Effector memory CD8-positive, alpha-beta T cell (primary cell): Measurements from ENCODE around the gene PIGX.

Experiments
- ATAC-seq: fragments of 150-1000 bp; cut with Tn5 transposase; replicated peaks from 2 replicates; pipeline ENCODE4 v1.10.0; 2021; ENCODE audit warnings: mild to moderate bottlenecking, moderate library complexity
- DNase-seq, 3 experiments: peaks; one replicate each; pipeline ENCODE4 v3.0.0; 2021
- H3K27ac Mint-ChIP-seq, 2 donors: one replicate each; pipeline ENCODE4 v1.8.0; 2022; ENCODE audit warnings: mild to moderate bottlenecking in 2 of 2, mixed read lengths in 2 of 2, moderate library complexity in 2 of 2
- H3K27me3 Mint-ChIP-seq, 2 donors: one replicate each; pipeline ENCODE4 v1.8.0; 2022; ENCODE audit warnings: mixed read lengths in 2 of 2
- H3K36me3 Mint-ChIP-seq: one replicate; pipeline ENCODE4 v1.8.0; 2022; ENCODE audit warnings: mild to moderate bottlenecking, moderate library complexity, mixed read lengths; ENCODE audit not compliant: insufficient read depth
- H3K4me1 Mint-ChIP-seq, 2 donors: one replicate each; pipeline ENCODE4 v1.8.0; 2022; ENCODE audit warnings: low read depth in 2 of 2, mixed read lengths in 2 of 2
- H3K4me3 Mint-ChIP-seq, 2 donors: one replicate each; pipeline ENCODE4 v1.8.0; 2022; ENCODE audit warnings: mild to moderate bottlenecking in 2 of 2, mixed read lengths in 2 of 2, moderate library complexity in 2 of 2
- H3K9me3 Mint-ChIP-seq, 2 donors: one replicate each; pipeline ENCODE4 v1.8.0; 2022; ENCODE audit warnings: mixed read lengths in 2 of 2
- total RNA-seq, 9 experiments: gene quantifications; one replicate each; lab custom pipeline; 2026; lab: John Stamatoyannopoulos, UW

Gene PIGX
- 14.1 to 51.9 (median 36.8) reads per million in 9 experiments for total RNA-seq

- DNase-seq = peak; percentile 91
- peak within 1 kb of the TSS; percentile 97 to 99 for H3K27ac Mint-ChIP-seq
- no peaks in the 10 kb centered on the region for H3K9me3 Mint-ChIP-seq
- H3K36me3 Mint-ChIP-seq = peaks cover 27% of the 10 kb centered on the region
- H3K4me3 Mint-ChIP-seq = peak within 1 kb of the TSS; percentile 85 to 91
- peak; percentile 84 for ATAC-seq
- H3K4me1 Mint-ChIP-seq = peaks cover 14% of the 10 kb centered on the region in 2 donors
- no peaks in the 10 kb centered on the region for H3K27me3 Mint-ChIP-seq
Measured at GRCh38 chr3:196711838-196712513, at the start of gene PIGX, which contains the start of gene CEP19. PIGX (plus strand) TSS chr3:196712377. CEP19 (minus strand) TSS chr3:196712250; CDS start chr3:196708657, 3,593 bp downstream.

GRCh38 chr3:196662711-196663571 lies 49.2 kb upstream of the PIGX start:
- H3K4me3 Mint-ChIP-seq = no peak overlapping the region
- H3K36me3 Mint-ChIP-seq = peaks cover 28% of the 10 kb centered on the region
- H3K27ac Mint-ChIP-seq = peak overlapping the region in 1 of 2 donors; percentile 2
- peaks cover 0 to 3% of the 10 kb centered on the region in 2 donors for H3K4me1 Mint-ChIP-seq
- no peaks in the 10 kb centered on the region for H3K9me3 Mint-ChIP-seq
- no peak for ATAC-seq
- no peak for DNase-seq
- no peaks in the 10 kb centered on the region for H3K27me3 Mint-ChIP-seq

GRCh38 chr3:196666001-196666867 lies 45.9 kb upstream of the PIGX start:
- Mint-ChIP-seq H3K27me3 (no peaks in the 10 kb centered on the region), H3K4me3 (no peak overlapping the region), H3K9me3 (no peaks in the 10 kb centered on the region), H3K4me1 (peaks cover 4 to 9% of the 10 kb centered on the region in 2 donors), H3K27ac (peak overlapping the region in 1 of 2 donors; percentile 54), H3K36me3 (peaks cover 11% of the 10 kb centered on the region)
- ATAC-seq = no peak
- no peak for DNase-seq

- Mint-ChIP-seq H3K36me3 (peaks cover 4% of the 10 kb centered on the region), H3K4me3 (no peak overlapping the region), H3K4me1 (peaks cover 4 to 10% of the 10 kb centered on the region in 2 donors), H3K27ac (no peak overlapping the region), H3K9me3 (no peaks in the 10 kb centered on the region), H3K27me3 (no peaks in the 10 kb centered on the region)
- ATAC-seq = no peak
- no peak for DNase-seq
Measured at GRCh38 chr3:196667056-196667825, 44.9 kb upstream of the PIGX start.

- Mint-ChIP-seq H3K4me3 (peak overlapping the region in 1 of 2 donors; percentile 4), H3K27me3 (no peaks in the 10 kb centered on the region), H3K27ac (peak overlapping the region in 1 of 2 donors; percentile 2), H3K9me3 (no peaks in the 10 kb centered on the region), H3K36me3 (no peaks in the 10 kb centered on the region), H3K4me1 (peaks cover 4 to 10% of the 10 kb centered on the region in 2 donors)
- DNase-seq (no peak), ATAC-seq (no peak)
Measured at GRCh38 chr3:196670339-196670738, 41.8 kb upstream of the PIGX start.

GRCh38 chr3:196673632-196674031 lies 38.5 kb upstream of the PIGX start:
- no peak overlapping the region for H3K4me3 Mint-ChIP-seq

GRCh38 chr3:196677353-196677752 lies 34.8 kb upstream of the PIGX start:
- no peak for ATAC-seq
- no peaks in the 10 kb centered on the region for H3K36me3 Mint-ChIP-seq
- no peak for DNase-seq
- H3K27ac Mint-ChIP-seq = no peak overlapping the region
- H3K9me3 Mint-ChIP-seq = no peaks in the 10 kb centered on the region
- H3K4me3 Mint-ChIP-seq = no peak overlapping the region
- no peaks in the 10 kb centered on the region for H3K27me3 Mint-ChIP-seq
- H3K4me1 Mint-ChIP-seq = no peaks in the 10 kb centered on the region

More at GRCh38 chr3:196673632-196674031, 38.5 kb upstream of the PIGX start:
- DNase-seq (no peak), ATAC-seq (no peak)
- H3K4me1 Mint-ChIP-seq = peaks cover 4 to 8% of the 10 kb centered on the region in 2 donors
- no peak overlapping the region for H3K27ac Mint-ChIP-seq
- no peaks in the 10 kb centered on the region for H3K9me3 Mint-ChIP-seq
- H3K27me3 Mint-ChIP-seq = no peaks in the 10 kb centered on the region
- H3K36me3 Mint-ChIP-seq = no peaks in the 10 kb centered on the region

- no peak overlapping the region for H3K27ac Mint-ChIP-seq
Measured at GRCh38 chr3:196677931-196678330, 34.2 kb upstream of the PIGX start.

GRCh38 chr3:196684548-196685407 lies 27.4 kb upstream of the PIGX start:
- H3K4me3 Mint-ChIP-seq = peak overlapping the region; percentile 37 to 49
- H3K9me3 Mint-ChIP-seq = no peaks in the 10 kb centered on the region
- peak; percentile 62 to 75 (median 64) for DNase-seq
- peak; percentile 93 for ATAC-seq
- H3K27me3 Mint-ChIP-seq = no peaks in the 10 kb centered on the region
- H3K36me3 Mint-ChIP-seq = no peaks in the 10 kb centered on the region
- H3K27ac Mint-ChIP-seq = peak overlapping the region; percentile 60 to 81
- peaks cover 12% of the 10 kb centered on the region in 2 donors for H3K4me1 Mint-ChIP-seq

More at GRCh38 chr3:196677931-196678330, 34.2 kb upstream of the PIGX start:
- DNase-seq = no peak
- no peaks in the 10 kb centered on the region for H3K4me1 Mint-ChIP-seq
- H3K27me3 Mint-ChIP-seq = no peaks in the 10 kb centered on the region
- no peak for ATAC-seq
- H3K9me3 Mint-ChIP-seq = no peaks in the 10 kb centered on the region
- no peak overlapping the region for H3K4me3 Mint-ChIP-seq
- H3K36me3 Mint-ChIP-seq = no peaks in the 10 kb centered on the region

- Mint-ChIP-seq H3K36me3 (no peaks in the 10 kb centered on the region), H3K27ac (peak overlapping the region in 1 of 2 donors; percentile 45), H3K4me3 (no peak overlapping the region), H3K27me3 (no peaks in the 10 kb centered on the region), H3K9me3 (no peaks in the 10 kb centered on the region), H3K4me1 (peaks cover 12% of the 10 kb centered on the region in 2 donors)
- DNase-seq (no peak), ATAC-seq (no peak)
Measured at GRCh38 chr3:196686436-196686835, 25.7 kb upstream of the PIGX start.

GRCh38 chr3:196688349-196688748 lies 23.8 kb upstream of the PIGX start:
- no peak for ATAC-seq

More at GRCh38 chr3:196688349-196688748, 23.8 kb upstream of the PIGX start:
- Mint-ChIP-seq H3K4me1 (peaks cover 12% of the 10 kb centered on the region in 2 donors), H3K27me3 (no peaks in the 10 kb centered on the region), H3K36me3 (no peaks in the 10 kb centered on the region), H3K27ac (no peak overlapping the region), H3K4me3 (no peak overlapping the region), H3K9me3 (no peaks in the 10 kb centered on the region)
- DNase-seq = no peak
